Gastrocnemius medialis (tissue), 4 donors: Measurements from ENCODE around the gene PNPO. TPM values are rescaled to one million over a fixed set of nuclear protein-coding genes. Genes with fewer than 3 reads are reported as not detected.

ENCODE experiments used
- ATAC-seq, 2 donors: fragments of 150-250 bp; one replicate each; pipeline ENCODE4 v1.9.1; 2016
- DNase-seq, 2 donors: peaks; one replicate each; pipeline ENCODE4 v3.0.0-alpha.2; 2019
- H3K27ac ChIP-seq, 4 donors: fragments of 200-600 bp; sonication (generic); 1 replicate in 1 of 4; 2 replicates in 3 of 4; pipeline ENCODE4 v1.5.1; 2016 to 2018; ENCODE audit warnings: mild to moderate bottlenecking in 2 of 4, moderate library complexity in 1 of 4
- H3K27me3 ChIP-seq, 3 donors: fragments of 200-600 bp; sonication (generic) in 2 of 3; 1 replicate in 1 of 3; 2 replicates in 2 of 3; pipeline versions ENCODE4 v1.5.1 to v1.6.0; 2016 to 2019; ENCODE audit warnings: mild to moderate bottlenecking in 1 of 3, moderate library complexity in 1 of 3
- H3K36me3 ChIP-seq, 2 donors: fragments of 200-600 bp; sonication (generic) in 1 of 2; one replicate each; pipeline ENCODE4 v1.5.1; 2017 to 2018
- H3K4me1 ChIP-seq, 2 donors: fragments of 200-600 bp; sonication (generic) in 1 of 2; one replicate each; pipeline ENCODE4 v1.5.1; 2016 to 2017; ENCODE audit warnings: mild to moderate bottlenecking in 2 of 2
- H3K4me3 ChIP-seq, 4 donors: fragments of 200-600 bp; sonication (generic) in 3 of 4; 1 replicate in 1 of 4; 2 replicates in 3 of 4; pipeline ENCODE4 v1.5.1; 2016 to 2019; ENCODE audit warnings: mild to moderate bottlenecking in 2 of 4
- H3K9me3 ChIP-seq, 3 donors: fragments of 200-600 bp; sonication (generic) in 2 of 3; 1 replicate in 1 of 3; 2 replicates in 2 of 3; pipeline ENCODE4 v1.5.1; 2016 to 2019
- CTCF ChIP-seq, 5 experiments: fragments of 450-650 bp in 3 of 5; fragments of 200-600 bp in 2 of 5; sonication (generic) in 2 of 5; IDR thresholded peaks in 4 of 5; conservative IDR thresholded peaks in 1 of 5; 1 replicate in 4 of 5; 2 replicates in 1 of 5; pipeline ENCODE4 v1.5.1; 2016 to 2019; ENCODE audit warnings: antibody characterized with exemption in 5 of 5, mild to moderate bottlenecking in 3 of 5, moderate library complexity in 3 of 5
- POLR2A ChIP-seq, 2 donors: fragments of 450-650 bp; IDR thresholded peaks; one replicate each; pipeline ENCODE4 v1.6.1; 2017; ENCODE audit warnings: antibody characterized with exemption in 2 of 2, mild to moderate bottlenecking in 2 of 2, moderate library complexity in 2 of 2
- in situ Hi-C, 4 donors: fragments of 200-750 bp; cut with MboI; loops; one replicate each; pipeline versions ENCODE4 v1.15.0 to v1.8.0; 2017; ENCODE audit warnings: low sequenced_read_pairs in 4 of 4
- intact Hi-C: fragments of 100-400 bp; cut with DNase I; formaldehyde crosslinking; loops from one replicate; pipeline ENCODE4 v1.15.1; 2023; ENCODE audit warnings: low total_unique reads
- total RNA-seq, 4 donors: library from RNA; depleted of rRNA; stranded (reverse); fragments of >200 nt; gene quantifications; one replicate each; pipeline versions ENCODE4 v1.1.0 to v1.2.3, GENCODE V29; 2016

PNPO gene
- total RNA-seq, 4 donors from 2014 or later: 27.9 to 64.0 (median 41.5) TPM

- ATAC-seq: no peak
- TF ChIP-seq CTCF (IDR thresholded peaks at IDR 0.05 in 4 of 5, conservative IDR thresholded peaks at IDR 0.05 in 1 of 5) (no peak), POLR2A (IDR thresholded peaks at IDR 0.05) (no peak)
- intact Hi-C loops: no loop called here
Measured at GRCh38 chr17:47959825-47960655, 18.7 kb downstream of the PNPO start.

GRCh38 chr17:47961406-47961805 is 20.0 kb downstream of the PNPO start:
- Histone ChIP-seq H3K27me3 (no peaks in the 10 kb centered on the region), H3K4me3 (no peak overlapping the region), H3K27ac (no peak overlapping the region), H3K36me3 (no peaks in the 10 kb centered on the region), H3K9me3 (no peaks in the 10 kb centered on the region), H3K4me1 (no peaks in the 10 kb centered on the region)
- intact Hi-C loops (no loop called here), in situ Hi-C loops (loop anchor here in 2 of 4 donors (10.0 kb wide), 1 partner anchor 117 kb away; the partner anchor contains the start of gene SCRN2 (in 2 of the 2))
- no peak for DNase-seq
- ATAC-seq: no peak
- no peak for TF ChIP-seq CTCF (IDR thresholded peaks at IDR 0.05 in 4 of 5, conservative IDR thresholded peaks at IDR 0.05 in 1 of 5)
- no peak for TF ChIP-seq POLR2A (IDR thresholded peaks at IDR 0.05)

More at GRCh38 chr17:47959825-47960655, 18.7 kb downstream of the PNPO start:
- DNase-seq: no peak
- H3K36me3 ChIP-seq: no peaks in the 10 kb centered on the region
- H3K27ac ChIP-seq: no peak overlapping the region
- H3K9me3 ChIP-seq: no peaks in the 10 kb centered on the region
- no peak overlapping the region for H3K4me3 ChIP-seq
- in situ Hi-C loops: loop anchor here in 3 of 4 donors (10.0 kb wide), 1 partner anchor 115 kb away; the partner anchor contains the start of gene SCRN2 (in 3 of the 3)
- no peaks in the 10 kb centered on the region for H3K27me3 ChIP-seq
- no peaks in the 10 kb centered on the region for H3K4me1 ChIP-seq

- TF ChIP-seq POLR2A (IDR thresholded peaks at IDR 0.05) (no peak), CTCF (IDR thresholded peaks at IDR 0.05 in 4 of 5, conservative IDR thresholded peaks at IDR 0.05 in 1 of 5) (no peak)
- H3K27ac ChIP-seq: no peak overlapping the region
- no peak for ATAC-seq
- no peaks in the 10 kb centered on the region for H3K4me1 ChIP-seq
- no peaks in the 10 kb centered on the region for H3K9me3 ChIP-seq
- intact Hi-C loops: no loop called here
- no peak overlapping the region for H3K4me3 ChIP-seq
- H3K36me3 ChIP-seq: no peaks in the 10 kb centered on the region
- H3K27me3 ChIP-seq: no peaks in the 10 kb centered on the region
- in situ Hi-C loops: loop anchor here in 2 of 4 donors (10.0 kb wide), 1 partner anchor 118 kb away; the partner anchor contains the start of gene SCRN2 (in 2 of the 2)
- DNase-seq: no peak
Measured at GRCh38 chr17:47962901-47963300, 21.5 kb downstream of the PNPO start.

- Histone ChIP-seq H3K27me3 (no peaks in the 10 kb centered on the region), H3K36me3 (no peaks in the 10 kb centered on the region), H3K4me3 (no peak overlapping the region), H3K9me3 (no peaks in the 10 kb centered on the region), H3K27ac (no peak overlapping the region), H3K4me1 (no peaks in the 10 kb centered on the region)
- no peak for DNase-seq
- in situ Hi-C loops (loop anchor here in 2 of 4 donors (10.0 kb wide), 1 partner anchor 120 kb away; the partner anchor contains the start of gene SCRN2 (in 2 of the 2)), intact Hi-C loops (no loop called here)
- no peak for ATAC-seq
- TF ChIP-seq POLR2A (IDR thresholded peaks at IDR 0.05) (no peak), CTCF (IDR thresholded peaks at IDR 0.05 in 4 of 5, conservative IDR thresholded peaks at IDR 0.05 in 1 of 5) (no peak)
Measured at GRCh38 chr17:47964856-47965255, 23.5 kb downstream of the PNPO start.
